ENCODE results near the gene RNASE8.
A peak's percentile ranks its signal among the peaks of the same experiment; 100 is the strongest.

The RNASE8 gene

DNA sequence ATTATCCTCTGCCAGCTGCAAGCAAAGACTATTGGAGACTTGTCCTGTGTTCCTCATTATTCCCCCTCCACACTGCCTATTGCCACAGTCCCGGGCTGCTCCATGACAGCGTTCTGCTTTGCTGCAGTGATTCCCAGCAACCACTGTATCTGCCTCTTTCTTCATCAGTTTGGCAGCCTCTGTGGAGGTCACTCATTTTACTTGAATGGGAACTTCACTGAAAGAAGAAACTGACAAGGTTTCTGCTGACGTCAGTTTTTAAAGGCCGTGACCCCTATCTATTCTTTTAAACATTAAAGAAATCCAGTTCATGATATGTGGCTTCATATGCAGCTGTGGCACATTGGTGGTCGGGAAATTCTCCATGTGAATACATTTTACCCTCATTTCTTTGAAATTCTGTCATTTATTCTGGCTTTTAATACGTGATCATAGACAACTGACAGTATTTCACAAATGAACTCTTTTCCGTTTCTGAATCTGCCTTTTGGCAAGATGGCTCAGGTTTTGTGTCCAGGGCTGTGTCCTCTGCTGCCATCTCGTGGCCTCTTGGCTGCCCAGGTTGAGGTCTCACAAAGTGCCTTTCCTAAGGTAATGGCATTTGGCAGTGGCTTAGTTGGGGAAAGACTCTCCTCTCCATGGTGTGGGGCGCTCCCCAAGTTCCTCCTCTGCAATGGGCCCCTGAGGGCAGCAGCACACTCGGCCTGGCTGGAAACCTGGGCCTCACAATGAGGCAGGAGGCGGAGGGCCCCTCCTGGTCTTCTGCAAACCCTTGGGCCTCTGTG, 49.1 kb downstream of the RNASE8 start:
- DNase-seq (ENCODE audit: low read depth): peak; percentile 65

DNA sequence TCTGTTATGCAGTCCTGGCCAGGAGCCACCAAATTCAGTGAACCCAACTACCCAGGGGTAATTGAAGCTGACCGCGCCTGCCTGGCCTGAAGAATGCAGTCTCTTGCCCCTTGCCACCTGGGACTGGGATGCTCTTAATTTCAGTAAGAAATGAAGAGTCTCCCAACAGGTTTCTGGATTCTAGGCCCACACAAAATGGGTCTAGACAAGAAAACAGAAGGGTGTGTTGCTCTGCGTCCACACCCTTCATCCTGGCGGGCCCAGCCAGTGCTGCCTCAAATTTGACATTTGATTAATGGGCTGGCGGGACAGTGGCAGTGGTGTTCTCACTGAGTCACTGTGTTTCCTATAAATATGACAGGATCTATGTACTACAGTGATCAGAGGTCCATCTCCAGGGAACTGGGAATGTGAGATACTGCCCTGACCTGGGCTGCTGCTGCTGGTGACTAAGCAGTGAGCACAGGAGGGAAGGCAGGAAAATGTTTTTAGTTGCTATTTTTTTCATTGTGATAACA, 49.7 kb downstream of the RNASE8 start:
- no peak for DNase-seq (ENCODE audit: low read depth)
